Choroid plexus epithelial cell (primary cell): ENCODE results near the gene SUSD5.

Experiments used
- DNase-seq: peaks from one replicate; pipeline ENCODE4 v3.0.0-alpha.2; 2010; ENCODE audit warnings: low read depth
- H3K4me3 ChIP-seq: 2 replicates; pipeline ENCODE4 v1.5.1; 2011; ENCODE audit warnings: low read depth, mild to moderate bottlenecking, control low read depth, low read length, moderate library complexity
- CTCF ChIP-seq: conservative IDR thresholded peaks from 2 replicates; pipeline ENCODE4 v1.5.1; 2011; ENCODE audit warnings: low read depth, mild to moderate bottlenecking, control low read depth, inconsistent platforms, low read length, moderate library complexity

SUSD5 gene

DNA sequence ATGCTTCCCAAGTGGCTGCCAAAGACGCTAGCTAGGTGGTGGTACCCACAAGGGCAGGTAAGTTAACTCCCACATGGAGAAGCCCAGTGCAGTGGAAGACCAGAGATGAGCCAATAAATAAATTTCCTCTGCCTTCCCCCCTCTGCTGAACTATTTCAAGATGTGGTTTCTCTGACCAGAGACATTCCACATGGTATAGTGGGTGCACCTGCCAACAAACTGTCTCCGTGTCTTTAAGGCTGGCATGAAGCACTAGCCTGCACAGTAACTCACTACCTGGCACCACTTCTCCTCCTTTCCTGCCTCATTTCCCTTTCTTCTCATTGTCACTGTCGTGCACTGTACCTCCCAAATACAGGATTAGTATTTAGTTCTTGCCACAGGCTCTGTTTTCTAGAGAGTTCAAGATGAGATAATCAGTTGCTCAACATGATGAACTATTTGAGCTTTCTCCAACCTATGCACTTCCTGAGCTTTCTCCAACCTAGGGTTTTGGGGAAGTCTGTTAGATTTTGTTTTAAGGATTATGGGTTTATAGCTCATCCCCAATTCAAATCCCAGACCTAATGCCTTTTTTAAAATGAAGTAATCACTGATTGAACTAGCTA, 113.2 kb downstream of the SUSD5 start:
- H3K4me3 ChIP-seq, result no peak overlapping the region
- no peak for DNase-seq

GRCh38 chr3:33104803-33105202, 113.8 kb downstream of the SUSD5 start:
- no peak for TF ChIP-seq CTCF
- DNase-seq, result no peak
- H3K4me3 ChIP-seq, result no peak overlapping the region

More for the DNA sequence above, 113.2 kb downstream of the SUSD5 start:
- no peak for TF ChIP-seq CTCF

DNA sequence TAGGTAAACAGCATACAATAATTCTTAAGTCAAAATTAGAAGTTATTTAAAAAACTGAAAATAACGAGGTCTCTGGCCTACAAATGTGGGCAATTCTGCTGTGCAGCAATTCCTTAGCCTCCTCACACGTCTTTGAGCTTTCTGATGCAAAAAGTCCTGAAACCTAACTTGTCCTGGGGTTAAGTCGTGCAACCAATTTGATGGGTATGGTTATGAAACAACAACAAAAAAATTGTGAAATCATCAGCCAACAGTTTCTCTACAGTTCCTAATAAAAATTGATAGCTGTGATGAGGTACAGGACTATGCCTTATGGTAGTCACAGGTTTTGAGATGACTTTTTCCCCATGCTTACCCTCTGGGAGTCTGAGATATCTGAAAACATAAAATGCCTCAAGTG, 115.1 kb downstream of the SUSD5 start:
- no peak for DNase-seq
- TF ChIP-seq CTCF, result no peak
- H3K4me3 ChIP-seq, result no peak overlapping the region

DNA sequence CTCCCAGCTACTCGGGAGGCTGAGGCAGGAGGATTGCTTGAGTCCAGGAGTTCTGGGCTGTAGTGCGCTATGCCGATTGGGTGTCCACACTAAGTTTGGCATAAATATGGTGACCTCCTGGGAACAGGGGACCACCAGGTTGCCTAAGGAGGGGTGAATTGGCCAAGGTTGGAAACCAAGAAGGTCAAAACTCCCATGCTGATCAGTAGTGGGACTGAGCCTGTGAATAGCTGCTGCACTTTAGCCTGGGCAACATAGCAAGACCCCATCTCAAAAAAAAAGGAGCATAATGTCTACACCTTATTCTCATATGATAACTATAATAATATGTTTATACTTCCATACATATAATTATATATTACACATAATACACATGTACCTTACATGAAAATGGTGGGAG, 115.6 kb downstream of the SUSD5 start:
- TF ChIP-seq CTCF, result no peak
- H3K4me3 ChIP-seq, result no peak overlapping the region

GRCh38 chr3:33100229-33100628, 118.4 kb downstream of the SUSD5 start:
- no peak overlapping the region for H3K4me3 ChIP-seq
- TF ChIP-seq CTCF, result no peak
- no peak for DNase-seq

More for the DNA sequence above, 115.6 kb downstream of the SUSD5 start:
- DNase-seq, result no peak
